Right lobe of liver (tissue), 6 donors: ENCODE data around the gene NETO2. TPM values are rescaled to one million over a fixed set of nuclear protein-coding genes. Genes with fewer than 3 reads are reported as not detected.
A peak's percentile ranks its signal among the peaks of the same experiment; 100 is the strongest.

Experiments
- ATAC-seq, 4 donors: fragments of 200-7000 bp; cut with Tn5 transposase; one replicate each; pipeline ENCODE4 v1.9.1; 2020; ENCODE audit warnings: mild to moderate bottlenecking in 4 of 4, moderate library complexity in 4 of 4
- DNase-seq, 3 donors: peaks; one replicate each; pipeline ENCODE4 v3.0.0-alpha.2; 2020
- H3K27ac ChIP-seq, 3 donors: fragments of 200-600 bp; one replicate each; pipeline ENCODE4 v1.8.0; 2022
- H3K27me3 ChIP-seq, 2 donors: fragments of 200-600 bp; one replicate each; pipeline ENCODE4 v1.8.0; 2022
- H3K36me3 ChIP-seq, 4 donors: fragments of 200-600 bp; sonication (generic) in 1 of 4; one replicate each; pipeline versions ENCODE4 v1.5.1 to v1.8.0; 2017 to 2022; ENCODE audit warnings: control low read depth in 1 of 4
- H3K4me1 ChIP-seq, 4 donors: fragments of 200-600 bp; sonication (generic) in 1 of 4; one replicate each; pipeline versions ENCODE4 v1.5.1 to v1.8.0; 2017 to 2022; ENCODE audit warnings: control low read depth in 1 of 4
- H3K4me3 ChIP-seq, 3 donors: fragments of 200-600 bp; one replicate each; pipeline ENCODE4 v1.8.0; 2022
- H3K9me3 ChIP-seq, 4 donors: fragments of 200-600 bp; sonication (generic) in 1 of 4; one replicate each; pipeline versions ENCODE4 v1.5.1 to v1.8.0; 2017 to 2022; ENCODE audit warnings: control low read depth in 1 of 4
- CTCF ChIP-seq, 4 donors: fragments of 200-600 bp in 3 of 4; fragments of 450-650 bp in 1 of 4; IDR thresholded peaks; one replicate each; pipeline versions ENCODE4 v1.5.1 to v1.8.0; 2016 to 2022; ENCODE audit warnings: antibody characterized with exemption in 4 of 4, mild to moderate bottlenecking in 2 of 4
- POLR2A ChIP-seq: fragments of 450-650 bp; IDR thresholded peaks from one replicate; pipeline ENCODE4 v1.6.1; 2017; ENCODE audit warnings: antibody characterized with exemption, mild to moderate bottlenecking
- WGBS: methylation state at CpG from one replicate; pipeline ENCODE4 v1.1.6; 2018; ENCODE audit warnings: low coverage, low lambda C conversion rate; ENCODE audit not compliant: insufficient coverage; ENCODE audit errors: missing lambda C conversion rate; 5-methylcytosine and 5-hydroxymethylcytosine counted together
- intact Hi-C, 2 donors: fragments of 100-400 bp; cut with DNase I; formaldehyde crosslinking; loops; one replicate each; pipeline versions ENCODE4 v1.11.2 to v1.14.1; 2022
- total RNA-seq, 6 experiments: library from RNA; depleted of rRNA in 2 of 6; stranded (reverse); fragments of >200 nt in 2 of 6; fragmentation: NEBNext Ultra II Directional in 3 of 6; extraction: Animal tissue kit (Norgen Biotek cat#: 25700) in 3 of 6; gene quantifications; one replicate each; pipeline versions ENCODE4 v1.1.0 to v1.2.4, GENCODE V29; 2016 to 2023
- donor health status: DM: no; HTN: yes; CAD: no.
- donor health status: DM: no; HTN: no; CAD: no.
- donor health status: DM: no; HTN: no; CAD: no.
- donor health status: DM: no; HTN: yes; CAD: no.
- donor health status: DM: no; HTN: yes; CAD: no.

Gene NETO2
- total RNA-seq, 6 experiments from 2014 or later: 0.29 to 1.6 (median 0.66) TPM

GRCh38 chr16:47051031-47051430, 92.7 kb downstream of the NETO2 start:
- TF ChIP-seq POLR2A (no peak), CTCF (IDR thresholded peaks at IDR 0.05) (no peak)
- Histone ChIP-seq H3K36me3 (no peaks in the 10 kb centered on the region), H3K27me3 (no peaks in the 10 kb centered on the region), H3K4me3 (no peak overlapping the region), H3K27ac (no peak overlapping the region), H3K4me1 (no peaks in the 10 kb centered on the region), H3K9me3 (no peaks in the 10 kb centered on the region)
- DNase-seq (no peak), ATAC-seq (no peak)
- intact Hi-C loops: no loop called here
- WGBS: 60% methylated on average over 2 of the region's 10 CpGs

GRCh38 chr16:47049901-47050583, 93.7 kb downstream of the NETO2 start:
- no peaks in the 10 kb centered on the region for H3K27me3 ChIP-seq
- no peak for DNase-seq
- 82% methylated on average over 8 of the region's 12 CpGs for WGBS
- H3K4me3 ChIP-seq: no peak overlapping the region
- no peak overlapping the region for H3K27ac ChIP-seq
- no peaks in the 10 kb centered on the region for H3K4me1 ChIP-seq
- H3K36me3 ChIP-seq: no peaks in the 10 kb centered on the region
- ATAC-seq: no peak
- TF ChIP-seq POLR2A (no peak), CTCF (IDR thresholded peaks at IDR 0.05) (no peak)
- H3K9me3 ChIP-seq: no peaks in the 10 kb centered on the region
- intact Hi-C loops: no loop called here

GRCh38 chr16:47047524-47048203, 96.1 kb downstream of the NETO2 start:
- TF ChIP-seq CTCF (IDR thresholded peaks at IDR 0.05): no peak
- no peak for TF ChIP-seq POLR2A
- 63% methylated on average over 3 of the region's 5 CpGs for WGBS
- intact Hi-C loops: no loop called here

GRCh38 chr16:47046726-47047523, 96.8 kb downstream of the NETO2 start:
- H3K9me3 ChIP-seq: no peaks in the 10 kb centered on the region
- no peaks in the 10 kb centered on the region for H3K4me1 ChIP-seq
- DNase-seq (no peak), ATAC-seq (no peak)
- H3K27me3 ChIP-seq: no peaks in the 10 kb centered on the region
- H3K4me3 ChIP-seq: no peak overlapping the region
- WGBS: 71% methylated on average over 7 of the region's 8 CpGs
- TF ChIP-seq CTCF (IDR thresholded peaks at IDR 0.05): no peak
- TF ChIP-seq POLR2A: no peak
- intact Hi-C loops: no loop called here
- H3K27ac ChIP-seq: no peak overlapping the region
- H3K36me3 ChIP-seq: no peaks in the 10 kb centered on the region

More at GRCh38 chr16:47047524-47048203, 96.1 kb downstream of the NETO2 start:
- H3K27me3 ChIP-seq: no peaks in the 10 kb centered on the region
- ATAC-seq (peak in 1 of 4 donors; percentile 26), DNase-seq (no peak)
- no peak overlapping the region for H3K4me3 ChIP-seq
- no peaks in the 10 kb centered on the region for H3K4me1 ChIP-seq
- no peaks in the 10 kb centered on the region for H3K36me3 ChIP-seq
- H3K9me3 ChIP-seq: no peaks in the 10 kb centered on the region
- no peak overlapping the region for H3K27ac ChIP-seq
